GM23248 (cell line): ENCODE measurements around the gene ZNF280A. TPM values are rescaled to one million over a fixed set of nuclear protein-coding genes. Genes with fewer than 3 reads are reported as not detected.

Source experiments
- DNase-seq: peaks from one replicate; pipeline ENCODE4 v3.0.0-alpha.2; 2015
- H2AFZ ChIP-seq: fragments of 200-600 bp; sonication (generic); 2 replicates; pipeline ENCODE4 v1.6.1; 2016; ENCODE audit warnings: antibody characterized with exemption
- H3F3A ChIP-seq: fragments of 200-600 bp; sonication (generic); 2 replicates; pipeline ENCODE4 v1.6.1; 2016; ENCODE audit warnings: mild to moderate bottlenecking, antibody characterized with exemption, mixed run types; ENCODE audit not compliant: insufficient read depth
- H3K27ac ChIP-seq: fragments of 200-600 bp; sonication (generic); 2 replicates; pipeline ENCODE4 v1.5.1; 2016; ENCODE audit warnings: mild to moderate bottlenecking
- H3K27me3 ChIP-seq: fragments of 200-600 bp; sonication (generic); replicated peaks from 2 replicates; pipeline ENCODE4 v1.6.1; 2016; ENCODE audit warnings: mild to moderate bottlenecking; ENCODE audit not compliant: insufficient read depth
- H3K36me3 ChIP-seq: fragments of 200-600 bp; sonication (generic); 2 replicates; pipeline ENCODE4 v1.6.1; 2016; ENCODE audit warnings: low read depth, mild to moderate bottlenecking
- H3K4me1 ChIP-seq: fragments of 200-600 bp; sonication (generic); 2 replicates; pipeline ENCODE4 v1.6.1; 2016; ENCODE audit warnings: mild to moderate bottlenecking; ENCODE audit not compliant: insufficient read depth
- H3K4me2 ChIP-seq: fragments of 200-600 bp; sonication (generic); one replicate; pipeline ENCODE4 v1.6.1; 2016; ENCODE audit warnings: mild to moderate bottlenecking; ENCODE audit not compliant: unreplicated experiment
- H3K4me3 ChIP-seq: fragments of 200-600 bp; sonication (generic); 2 replicates; pipeline ENCODE4 v1.5.1; 2016; ENCODE audit warnings: mild to moderate bottlenecking
- H3K79me2 ChIP-seq: fragments of 200-600 bp; sonication (generic); 2 replicates; pipeline ENCODE4 v1.6.1; 2016; ENCODE audit warnings: mild to moderate bottlenecking; ENCODE audit not compliant: insufficient read depth
- H3K9ac ChIP-seq: fragments of 200-600 bp; sonication (generic); 2 replicates; pipeline ENCODE4 v1.6.1; 2016; ENCODE audit warnings: mild to moderate bottlenecking
- H3K9me2 ChIP-seq: fragments of 200-600 bp; sonication (generic); 2 replicates; pipeline ENCODE4 v1.6.1; 2016; ENCODE audit warnings: mixed run types, mild to moderate bottlenecking, moderate library complexity; ENCODE audit not compliant: insufficient read depth
- H3K9me3 ChIP-seq: fragments of 200-600 bp; sonication (generic); one replicate; pipeline ENCODE4 v1.6.1; 2017; ENCODE audit warnings: low read depth
- H4K20me1 ChIP-seq: fragments of 200-600 bp; sonication (generic); 2 replicates; pipeline ENCODE4 v1.6.0; 2016; ENCODE audit not compliant: insufficient read depth
- EZH2 ChIP-seq: fragments of 200-600 bp; sonication (generic); IDR thresholded peaks from 2 replicates; pipeline ENCODE4 v1.6.1; 2018; ENCODE audit warnings: antibody characterized with exemption, mild to moderate bottlenecking; ENCODE audit not compliant: insufficient read depth, poor library complexity, severe bottlenecking
- EZH2phosphoT487 ChIP-seq: fragments of 200-600 bp; sonication (generic); IDR thresholded peaks from 2 replicates; pipeline ENCODE4 v1.6.1; 2018; ENCODE audit warnings: antibody characterized with exemption, moderate library complexity, mild to moderate bottlenecking, low read depth; ENCODE audit not compliant: insufficient read depth
- WGBS, 2 experiments: methylation state at CpG; one replicate each; pipeline ENCODE4 v1.1.6; 2015 to 2017; ENCODE audit warnings: low lambda C conversion rate in 2 of 2, low coverage in 1 of 2; ENCODE audit errors: missing lambda C conversion rate in 2 of 2; 5-methylcytosine and 5-hydroxymethylcytosine counted together
- in situ Hi-C: fragments of 300-500 bp; cut with MboI; formaldehyde crosslinking; loops from 2 replicates; pipeline ENCODE4 v1.15.0; 2020
- polyA plus RNA-seq: library from polyadenylated mRNA; unstranded; fragments of >200 nt; fragmentation: Nextera tagmentation; extraction: Ambion mirVana; gene quantifications from 2 replicates; pipeline ENCODE4 v1.2.1, GENCODE V29; 2016
- total RNA-seq: library from RNA; depleted of rRNA; stranded (reverse); fragments of >200 nt; shearing (Covaris generic); gene quantifications from 2 replicates; pipeline ENCODE4 v1.2.3, GENCODE V29; 2014

ZNF280A gene
- total and polyA plus RNA-seq, 2 experiments from 2014 or later = not detected

DNA sequence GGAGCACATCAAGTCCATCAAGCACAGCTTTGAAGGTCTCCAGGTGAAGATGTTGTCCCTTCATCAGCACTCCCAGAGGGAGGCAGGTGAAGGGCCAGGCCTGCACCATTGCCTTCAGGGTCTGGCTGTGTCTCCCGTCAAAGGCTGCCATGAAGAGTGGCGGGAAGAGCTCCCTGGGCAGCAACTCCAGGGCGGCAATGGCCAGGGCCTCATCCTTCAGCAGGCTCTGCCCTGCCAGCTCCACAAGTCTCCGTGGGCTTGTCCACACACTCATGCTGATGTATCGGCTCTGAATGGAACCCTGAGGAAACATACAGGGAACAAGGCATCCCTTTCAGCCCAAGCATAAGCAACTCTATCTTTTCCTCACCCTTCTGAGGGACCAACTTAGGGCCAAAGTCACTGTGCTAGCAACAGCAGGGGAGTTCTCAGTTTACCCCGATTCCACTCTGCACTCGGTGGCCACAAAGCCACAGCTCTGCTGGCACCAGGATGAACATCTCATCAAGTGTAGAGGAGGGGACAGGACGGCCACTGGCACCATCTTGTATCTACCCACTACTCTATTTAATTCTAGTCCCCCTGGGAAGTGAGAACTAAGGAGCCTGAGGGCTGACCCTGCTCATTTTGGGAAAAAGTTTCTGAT, 30.8 kb upstream of the ZNF280A start:
- no peak for TF ChIP-seq EZH2phosphoT487
- no peaks in the 10 kb centered on the region for H3K9me2 ChIP-seq
- DNase-seq = no peak
- H3K4me3 ChIP-seq = no peak overlapping the region
- no peaks in the 10 kb centered on the region for H3K79me2 ChIP-seq
- no peaks in the 10 kb centered on the region for H4K20me1 ChIP-seq
- H3K4me1 ChIP-seq = no peaks in the 10 kb centered on the region
- peaks cover 8% of the 10 kb centered on the region; the same call in 1 of the 2 replicates for H3K27me3 ChIP-seq
- no peak overlapping the region for H3K9ac ChIP-seq
- in situ Hi-C loops = no loop called here
- no peaks in the 10 kb centered on the region for H3F3A ChIP-seq
- no peak overlapping the region for H2AFZ ChIP-seq
- no peaks in the 10 kb centered on the region for H3K9me3 ChIP-seq
- no peak overlapping the region for H3K4me2 ChIP-seq
- no peak overlapping the region for H3K27ac ChIP-seq
- H3K36me3 ChIP-seq = no peaks in the 10 kb centered on the region
- WGBS, 2 experiments = 31 to 36% methylated on average over 6 to 8 of the region's 8 CpGs

DNA sequence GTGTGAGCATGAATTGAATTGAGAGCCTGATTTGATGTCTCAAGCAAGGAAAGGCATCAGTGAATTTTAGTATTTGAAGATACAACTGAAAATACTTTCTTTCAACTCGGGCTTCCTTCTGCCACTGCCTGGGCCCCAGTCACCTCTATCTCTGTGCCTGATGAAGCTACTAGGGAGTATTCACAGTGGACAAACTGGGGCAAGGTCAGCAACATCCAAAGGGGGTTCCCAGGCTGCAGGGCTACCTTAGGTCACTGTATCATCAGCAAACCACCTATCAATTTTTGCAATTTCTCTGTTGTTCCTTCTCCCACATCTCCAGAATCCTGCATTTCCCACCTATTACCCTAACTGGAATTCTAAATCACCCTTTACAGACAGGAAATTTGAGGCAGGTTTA, 28.8 kb upstream of the ZNF280A start:
- Histone ChIP-seq H4K20me1 (no peaks in the 10 kb centered on the region), H3K27ac (no peak overlapping the region), H3K4me3 (no peak overlapping the region), H3F3A (no peaks in the 10 kb centered on the region), H3K9me2 (no peaks in the 10 kb centered on the region), H3K9ac (no peak overlapping the region), H3K36me3 (no peaks in the 10 kb centered on the region), H3K4me1 (no peaks in the 10 kb centered on the region), H3K4me2 (no peak overlapping the region), H3K27me3 (peaks cover 8% of the 10 kb centered on the region; the same call in 1 of the 2 replicates), H3K9me3 (no peaks in the 10 kb centered on the region), H2AFZ (no peak overlapping the region), H3K79me2 (no peaks in the 10 kb centered on the region)
- no peak for DNase-seq
- in situ Hi-C loops = no loop called here
- no peak for TF ChIP-seq EZH2
- no peak for TF ChIP-seq EZH2phosphoT487
- WGBS, 2 experiments = 0% methylated on average over 1 of the region's 1 CpG

DNA sequence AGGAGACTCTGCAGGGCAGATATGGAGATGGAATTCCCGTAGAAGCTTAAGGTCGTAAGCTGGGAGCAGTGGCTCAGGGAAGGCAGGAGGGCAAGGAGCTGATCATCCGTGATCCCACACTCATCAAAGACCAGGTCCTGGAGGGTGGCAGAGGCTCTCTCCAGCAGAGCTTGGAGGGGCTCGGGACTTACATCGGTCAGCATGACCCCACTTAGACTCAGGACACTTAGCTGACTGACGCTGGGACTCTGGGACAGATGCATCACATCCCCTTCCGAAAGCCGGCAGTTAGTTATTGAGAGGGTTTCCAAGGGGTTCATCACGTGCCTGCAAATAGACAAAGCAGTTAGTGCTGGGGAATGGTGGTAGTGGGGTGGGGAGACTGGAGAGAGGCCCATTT, 28.2 kb upstream of the ZNF280A start:
- H4K20me1 ChIP-seq = no peaks in the 10 kb centered on the region
- H3F3A ChIP-seq = no peaks in the 10 kb centered on the region
- no peak overlapping the region for H3K9ac ChIP-seq
- in situ Hi-C loops = no loop called here
- no peaks in the 10 kb centered on the region for H3K4me1 ChIP-seq
- 34 to 42% methylated on average over 9 of the region's 9 CpGs for WGBS, 2 experiments
- H3K9me2 ChIP-seq = no peaks in the 10 kb centered on the region
- no peak overlapping the region for H3K27ac ChIP-seq
- H3K36me3 ChIP-seq = no peaks in the 10 kb centered on the region
- no peaks in the 10 kb centered on the region for H3K9me3 ChIP-seq
- H3K27me3 ChIP-seq = peaks cover 8% of the 10 kb centered on the region; the same call in 1 of the 2 replicates
- DNase-seq = no peak
- no peaks in the 10 kb centered on the region for H3K79me2 ChIP-seq
- TF ChIP-seq EZH2phosphoT487 = no peak
- TF ChIP-seq EZH2 = no peak
- no peak overlapping the region for H3K4me3 ChIP-seq
- no peak overlapping the region for H3K4me2 ChIP-seq
- H2AFZ ChIP-seq = no peak overlapping the region

DNA sequence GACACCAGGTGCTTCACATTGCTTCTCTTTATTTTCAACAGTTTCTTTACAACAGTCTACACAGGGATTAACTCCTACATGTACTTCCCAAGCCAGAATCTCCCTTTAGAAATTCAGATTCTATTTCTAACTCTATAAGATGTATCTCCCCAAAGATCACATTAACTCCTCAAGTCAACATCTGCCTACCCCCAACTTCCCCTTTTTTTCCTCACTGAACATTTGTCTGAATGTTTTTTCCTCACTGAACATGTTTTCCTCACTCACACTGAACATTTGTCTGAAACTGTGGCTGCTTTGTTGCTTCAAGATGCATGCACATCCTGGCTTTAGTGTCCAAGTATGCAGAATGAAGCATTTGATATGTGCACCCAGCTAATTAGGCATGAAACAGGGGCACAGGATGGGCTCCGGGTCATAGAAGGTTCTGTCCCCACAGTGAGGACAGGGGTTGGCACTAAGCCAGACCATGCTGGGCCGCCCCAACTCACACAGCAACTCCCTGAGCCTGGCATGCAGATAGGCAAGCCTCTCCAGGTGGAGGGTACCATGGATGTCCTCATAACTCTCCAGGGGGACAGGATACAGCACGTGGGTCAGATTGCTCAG, 27.7 kb upstream of the ZNF280A start:
- H3K27me3 ChIP-seq = peaks cover 8% of the 10 kb centered on the region; the same call in 1 of the 2 replicates
- H4K20me1 ChIP-seq = no peaks in the 10 kb centered on the region
- H2AFZ ChIP-seq = no peak overlapping the region
- TF ChIP-seq EZH2phosphoT487 = no peak
- no peak for TF ChIP-seq EZH2
- in situ Hi-C loops = no loop called here
- no peaks in the 10 kb centered on the region for H3F3A ChIP-seq
- no peak overlapping the region for H3K9ac ChIP-seq
- no peak overlapping the region for H3K27ac ChIP-seq
- DNase-seq = no peak
- H3K9me2 ChIP-seq = no peaks in the 10 kb centered on the region
- 0 to 26% methylated on average over 2 to 3 of the region's 3 CpGs for WGBS, 2 experiments
- no peaks in the 10 kb centered on the region for H3K9me3 ChIP-seq
- H3K36me3 ChIP-seq = no peaks in the 10 kb centered on the region
- H3K79me2 ChIP-seq = no peaks in the 10 kb centered on the region
- H3K4me1 ChIP-seq = no peaks in the 10 kb centered on the region
- H3K4me2 ChIP-seq = no peak overlapping the region
- H3K4me3 ChIP-seq = no peak overlapping the region
